ENCODE results near the gene TCEA3.

The TCEA3 gene

GRCh38 chr1:23394181-23394580 is 30.4 kb downstream of the TCEA3 start:
- no peaks in the 10 kb centered on the region for H3K4me1 ChIP-seq (ENCODE audit: low read length)
- no peaks in the 10 kb centered on the region for H4K20me1 ChIP-seq (ENCODE audit: insufficient read depth, low read length)
- H3K27me3 ChIP-seq (ENCODE audit: low read depth, low read length): peaks cover 18% of the 10 kb centered on the region
- H2AFZ ChIP-seq (ENCODE audit: low read depth, low read length): no peak overlapping the region
- H3K4me2 ChIP-seq (ENCODE audit: low read length): no peak overlapping the region
- H3K27ac ChIP-seq (ENCODE audit: low read length): no peak overlapping the region
- no peaks in the 10 kb centered on the region for H3K9me3 ChIP-seq (ENCODE audit: insufficient read depth, low read length)
- H3K9ac ChIP-seq (ENCODE audit: low read length): no peak overlapping the region
- TF ChIP-seq EZH2phosphoT487 (IDR thresholded peaks at IDR 0.05; ENCODE audit: low read depth) (no peak), CTCF (IDR thresholded peaks at IDR 0.05; ENCODE audit: low read depth, low read length) (no peak)
- H3K4me3 ChIP-seq (ENCODE audit: low read length): no peak overlapping the region
- no peaks in the 10 kb centered on the region for H3K36me3 ChIP-seq (replicated peaks; ENCODE audit: low read depth, low read length)
- H3K79me2 ChIP-seq (ENCODE audit: low read length): no peaks in the 10 kb centered on the region

- Histone ChIP-seq H3K9me3 (ENCODE audit: insufficient read depth, low read length) (no peaks in the 10 kb centered on the region), H3K4me1 (ENCODE audit: low read length) (peaks cover 3% of the 10 kb centered on the region), H2AFZ (ENCODE audit: low read depth, low read length) (no peak overlapping the region), H3K36me3 (replicated peaks; ENCODE audit: low read depth, low read length) (no peaks in the 10 kb centered on the region), H3K4me2 (ENCODE audit: low read length) (no peak overlapping the region), H3K27ac (ENCODE audit: low read length) (no peak overlapping the region), H3K4me3 (ENCODE audit: low read length) (no peak overlapping the region), H3K27me3 (ENCODE audit: low read depth, low read length) (peaks cover 18% of the 10 kb centered on the region), H3K9ac (ENCODE audit: low read length) (no peak overlapping the region), H3K79me2 (ENCODE audit: low read length) (no peaks in the 10 kb centered on the region), H4K20me1 (ENCODE audit: insufficient read depth, low read length) (no peaks in the 10 kb centered on the region)
- TF ChIP-seq EZH2phosphoT487 (IDR thresholded peaks at IDR 0.05; ENCODE audit: low read depth) (no peak), CTCF (IDR thresholded peaks at IDR 0.05; ENCODE audit: low read depth, low read length) (no peak)
Measured at GRCh38 chr1:23393706-23394105, 30.8 kb downstream of the TCEA3 start.

- H2AFZ ChIP-seq (ENCODE audit: low read depth, low read length): no peak overlapping the region
- no peak overlapping the region for H3K9ac ChIP-seq (ENCODE audit: low read length)
- H3K79me2 ChIP-seq (ENCODE audit: low read length): no peaks in the 10 kb centered on the region
- no peaks in the 10 kb centered on the region for H3K36me3 ChIP-seq (replicated peaks; ENCODE audit: low read depth, low read length)
- no peak overlapping the region for H3K4me2 ChIP-seq (ENCODE audit: low read length)
- no peak overlapping the region for H3K27ac ChIP-seq (ENCODE audit: low read length)
- peaks cover 3% of the 10 kb centered on the region for H3K4me1 ChIP-seq (ENCODE audit: low read length)
- peaks cover 21% of the 10 kb centered on the region for H3K27me3 ChIP-seq (ENCODE audit: low read depth, low read length)
- no peak overlapping the region for H3K4me3 ChIP-seq (ENCODE audit: low read length)
- no peaks in the 10 kb centered on the region for H4K20me1 ChIP-seq (ENCODE audit: insufficient read depth, low read length)
- no peaks in the 10 kb centered on the region for H3K9me3 ChIP-seq (ENCODE audit: insufficient read depth, low read length)
- no peak for TF ChIP-seq CTCF (IDR thresholded peaks at IDR 0.05; ENCODE audit: low read depth, low read length)
- no peak for TF ChIP-seq EZH2phosphoT487 (IDR thresholded peaks at IDR 0.05; ENCODE audit: low read depth)
Measured at GRCh38 chr1:23392125-23392855, 32.3 kb downstream of the TCEA3 start.

DNA sequence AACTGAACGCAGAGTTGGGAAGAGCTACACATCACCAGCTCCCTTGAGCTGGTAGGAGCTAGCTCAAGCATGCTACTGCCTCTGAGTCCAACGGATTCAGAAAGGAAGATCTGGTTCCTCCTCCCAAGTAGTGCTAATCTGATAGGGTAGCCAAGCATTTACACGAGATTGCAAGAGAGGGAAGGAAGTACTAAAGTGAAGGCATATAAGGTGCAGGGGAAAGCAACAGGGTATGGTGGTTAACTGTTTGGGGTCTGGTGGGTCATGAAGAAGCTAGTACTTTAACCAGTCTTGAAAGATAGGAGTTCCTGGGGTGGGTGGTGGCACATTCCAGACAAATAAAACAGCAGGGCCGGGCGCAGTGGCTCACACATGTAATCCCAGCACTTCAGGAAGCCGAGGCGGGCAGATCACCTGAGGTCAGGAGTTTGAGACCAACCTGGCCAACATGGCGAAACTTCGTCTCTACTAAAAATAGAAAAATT is 34.7 kb downstream of the TCEA3 start:
- Histone ChIP-seq H3K4me1 (ENCODE audit: low read length) (peaks cover 3% of the 10 kb centered on the region), H4K20me1 (ENCODE audit: insufficient read depth, low read length) (no peaks in the 10 kb centered on the region), H3K4me2 (ENCODE audit: low read length) (no peak overlapping the region), H3K36me3 (replicated peaks; ENCODE audit: low read depth, low read length) (no peaks in the 10 kb centered on the region), H3K79me2 (ENCODE audit: low read length) (no peaks in the 10 kb centered on the region), H3K4me3 (ENCODE audit: low read length) (no peak overlapping the region), H2AFZ (ENCODE audit: low read depth, low read length) (no peak overlapping the region), H3K9me3 (ENCODE audit: insufficient read depth, low read length) (no peaks in the 10 kb centered on the region), H3K9ac (ENCODE audit: low read length) (no peak overlapping the region), H3K27me3 (ENCODE audit: low read depth, low read length) (peaks cover 10% of the 10 kb centered on the region; the same call in 1 of the 2 replicates), H3K27ac (ENCODE audit: low read length) (no peak overlapping the region)
- TF ChIP-seq EZH2phosphoT487 (IDR thresholded peaks at IDR 0.05; ENCODE audit: low read depth) (no peak), CTCF (IDR thresholded peaks at IDR 0.05; ENCODE audit: low read depth, low read length) (no peak)
